ENCODE results near the gene TTC33.

Gene TTC33

GRCh38 chr5:40681363-40682153, 74.2 kb downstream of the TTC33 start:
- H3K4me3 ChIP-seq (ENCODE audit: control insufficient read depth, low read depth, low read length) = peak overlapping the region; percentile 40
- no peak for DNase-seq (ENCODE audit: low read depth)
- TF ChIP-seq CTCF (IDR thresholded peaks at IDR 0.05; ENCODE audit: control insufficient read depth, insufficient read depth, low read depth, low read length, missing control alignments) = no peak

GRCh38 chr5:40680741-40681362, 74.9 kb downstream of the TTC33 start:
- peak; percentile 13 for TF ChIP-seq CTCF (IDR thresholded peaks at IDR 0.05; ENCODE audit: control insufficient read depth, insufficient read depth, low read depth, low read length, missing control alignments)
- no peak for DNase-seq (ENCODE audit: low read depth)
- H3K4me3 ChIP-seq (ENCODE audit: control insufficient read depth, low read depth, low read length) = peak overlapping the region; percentile 40

GRCh38 chr5:40679913-40680681, 75.7 kb downstream of the TTC33 start, which contains the start of gene PTGER4:
PTGER4 (plus strand) TSS chr5:40679915; CDS start chr5:40680994, 1,079 bp downstream.
- no peak for TF ChIP-seq CTCF (IDR thresholded peaks at IDR 0.05; ENCODE audit: control insufficient read depth, insufficient read depth, low read depth, low read length, missing control alignments)
- peak within 1 kb of the TSS; percentile 40 for H3K4me3 ChIP-seq (ENCODE audit: control insufficient read depth, low read depth, low read length)
- DNase-seq (ENCODE audit: low read depth) = no peak

- TF ChIP-seq CTCF (IDR thresholded peaks at IDR 0.05; ENCODE audit: control insufficient read depth, insufficient read depth, low read depth, low read length, missing control alignments) = no peak
- DNase-seq (ENCODE audit: low read depth) = no peak
- H3K4me3 ChIP-seq (ENCODE audit: control insufficient read depth, low read depth, low read length) = peak overlapping the region; percentile 40
Measured at GRCh38 chr5:40679148-40679912, 76.4 kb downstream of the TTC33 start.

GRCh38 chr5:40678460-40679147, 77.2 kb downstream of the TTC33 start:
- peak overlapping the region; percentile 40 for H3K4me3 ChIP-seq (ENCODE audit: control insufficient read depth, low read depth, low read length)
- no peak for DNase-seq (ENCODE audit: low read depth)
- TF ChIP-seq CTCF (IDR thresholded peaks at IDR 0.05; ENCODE audit: control insufficient read depth, insufficient read depth, low read depth, low read length, missing control alignments) = no peak

Measured in AG09309 (cell line).